ENCODE measurements around the gene VEZF1.

Gene VEZF1, protein sequence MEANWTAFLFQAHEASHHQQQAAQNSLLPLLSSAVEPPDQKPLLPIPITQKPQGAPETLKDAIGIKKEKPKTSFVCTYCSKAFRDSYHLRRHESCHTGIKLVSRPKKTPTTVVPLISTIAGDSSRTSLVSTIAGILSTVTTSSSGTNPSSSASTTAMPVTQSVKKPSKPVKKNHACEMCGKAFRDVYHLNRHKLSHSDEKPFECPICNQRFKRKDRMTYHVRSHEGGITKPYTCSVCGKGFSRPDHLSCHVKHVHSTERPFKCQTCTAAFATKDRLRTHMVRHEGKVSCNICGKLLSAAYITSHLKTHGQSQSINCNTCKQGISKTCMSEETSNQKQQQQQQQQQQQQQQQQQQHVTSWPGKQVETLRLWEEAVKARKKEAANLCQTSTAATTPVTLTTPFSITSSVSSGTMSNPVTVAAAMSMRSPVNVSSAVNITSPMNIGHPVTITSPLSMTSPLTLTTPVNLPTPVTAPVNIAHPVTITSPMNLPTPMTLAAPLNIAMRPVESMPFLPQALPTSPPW

DNA sequence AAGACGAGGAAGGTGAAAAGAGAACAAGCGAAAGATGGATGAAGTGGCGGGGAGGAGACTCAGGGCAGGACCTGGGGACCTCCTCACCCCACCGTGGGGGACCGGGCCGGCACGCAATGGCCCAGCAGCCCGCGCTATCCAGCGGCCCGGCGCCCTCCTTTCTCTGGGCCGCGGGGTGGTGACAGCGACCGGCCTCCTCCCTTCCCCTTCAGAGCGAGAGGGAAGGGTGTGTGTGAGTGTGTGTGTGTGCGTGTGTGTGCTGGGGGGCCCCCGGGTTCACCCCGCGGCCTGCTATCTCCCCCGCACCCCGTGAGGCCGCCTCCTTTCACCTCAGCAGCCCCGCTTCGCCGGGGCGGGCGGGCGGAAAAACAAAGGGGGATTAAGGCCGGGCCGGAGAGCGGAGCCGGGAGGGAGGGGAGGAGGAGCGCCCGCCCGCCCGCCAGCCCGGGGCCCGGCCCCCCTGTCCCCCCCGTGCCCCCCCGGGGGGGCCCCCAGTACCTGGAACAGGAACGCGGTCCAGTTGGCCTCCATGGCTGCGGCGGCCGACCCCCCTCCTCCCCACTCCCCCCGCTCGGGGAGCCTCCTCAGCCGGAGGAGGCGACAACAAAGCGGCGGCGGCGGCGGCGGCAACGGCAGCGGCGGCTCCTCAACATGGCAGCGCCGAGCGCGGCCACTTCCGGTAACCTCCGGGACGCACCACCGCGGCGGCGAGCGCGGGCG lies at the start of gene VEZF1:
VEZF1 (minus strand) TSS at position 674 of the 720 bp plus-strand sequence; CDS start at position 531, 143 bp downstream.
- peak in 2 of 3 donors; percentile 24 to 55 for DNase-seq (ENCODE audit: low read depth in 3 of 3, low spot score in 1 of 3)

DNA sequence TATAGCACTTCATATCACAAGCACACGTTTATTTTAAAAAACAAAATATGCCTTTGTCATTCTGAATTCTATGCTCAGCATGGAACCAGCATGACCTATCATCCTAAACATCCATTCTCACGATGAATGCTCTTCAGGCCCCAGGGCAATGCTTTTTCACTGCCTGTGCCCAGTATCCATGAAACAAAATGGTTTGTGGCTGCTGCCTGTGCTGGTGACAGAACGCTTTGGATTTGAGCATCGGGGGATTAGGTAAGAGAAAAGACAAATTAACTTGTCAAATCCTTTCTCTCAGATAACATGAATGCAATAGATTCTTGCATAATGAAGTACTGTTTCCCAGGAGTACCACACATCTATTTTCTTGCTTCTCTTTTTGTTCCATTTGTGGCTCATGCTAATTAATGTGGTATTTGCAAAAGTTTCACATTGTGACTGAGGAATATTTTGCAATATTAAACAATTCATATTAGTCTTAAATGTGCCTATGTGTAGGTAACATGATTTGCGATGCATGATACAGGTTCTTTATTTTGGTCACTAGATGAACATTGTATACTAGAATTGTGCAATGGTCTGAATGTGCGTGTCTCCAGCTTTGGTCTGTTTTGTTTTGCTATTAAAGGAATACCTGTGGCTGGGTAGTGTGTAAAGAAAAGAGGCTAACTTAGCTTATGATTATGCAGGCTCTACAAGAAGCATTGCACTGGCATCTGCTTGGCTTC lies 44.8 kb upstream of the VEZF1 start:
- DNase-seq (ENCODE audit: low read depth in 3 of 3, low spot score in 1 of 3) = no peak

DNA sequence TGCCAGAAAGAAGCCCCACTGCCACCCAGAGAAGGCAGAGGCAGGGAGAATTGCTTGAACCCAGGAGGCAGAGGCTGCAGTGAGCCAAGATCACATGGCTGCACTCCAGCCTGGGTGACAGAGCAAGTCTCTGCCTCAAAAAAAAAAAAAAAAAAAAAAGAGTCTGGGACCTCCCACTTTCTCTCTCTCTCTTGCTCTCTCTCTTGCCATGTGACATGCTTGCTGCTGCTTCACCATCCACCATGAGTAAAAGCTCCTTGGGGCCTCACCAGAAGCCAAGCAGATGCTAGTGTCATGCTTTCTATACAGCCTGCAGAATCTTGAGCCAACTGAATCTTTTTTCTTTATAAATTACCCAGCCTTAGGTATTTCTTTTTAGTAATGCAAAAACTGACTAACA lies 40.5 kb upstream of the VEZF1 start:
- DNase-seq (ENCODE audit: low read depth in 3 of 3, low spot score in 1 of 3) = no peak

DNA sequence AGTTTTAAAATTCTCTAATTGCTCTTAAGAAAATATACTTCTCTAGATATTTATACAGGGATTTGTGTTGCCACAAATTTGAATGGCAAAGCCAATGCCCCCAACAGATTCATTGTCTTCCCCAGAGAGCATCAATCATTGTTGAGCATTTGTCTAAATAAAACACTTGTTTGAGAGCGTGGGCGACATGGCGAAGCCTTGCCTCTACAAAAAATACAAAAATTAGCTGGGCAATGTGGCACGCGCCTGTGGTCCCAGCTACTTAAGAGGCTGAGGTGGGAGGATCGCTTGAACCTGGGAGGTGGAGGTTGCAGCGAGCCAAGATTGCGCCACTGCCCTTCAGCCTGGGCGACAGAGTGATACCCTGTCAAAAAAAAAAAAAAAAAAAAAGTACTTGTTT lies 32.3 kb upstream of the VEZF1 start:
- no peak for DNase-seq (ENCODE audit: low read depth in 3 of 3, low spot score in 1 of 3)

DNA sequence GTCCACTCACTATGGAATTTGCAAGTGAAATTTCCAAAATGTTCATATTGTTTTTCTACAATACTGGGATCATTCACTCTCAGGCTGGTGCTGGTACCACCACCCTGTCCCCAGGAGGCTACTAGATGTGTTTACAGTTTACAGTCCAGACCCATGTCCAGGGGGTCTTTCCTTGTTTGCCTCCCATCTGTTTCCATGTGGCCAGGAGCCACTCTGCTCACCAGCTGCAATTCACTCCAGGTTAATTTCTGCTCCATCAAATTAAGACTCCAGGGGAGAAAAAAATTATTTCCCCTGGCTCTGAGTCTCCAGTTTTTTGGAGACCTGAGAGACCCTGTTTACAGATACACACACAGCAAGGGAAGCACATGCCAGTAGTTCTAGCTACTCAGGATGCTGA lies 31.5 kb upstream of the VEZF1 start:
- DNase-seq (ENCODE audit: low read depth in 3 of 3, low spot score in 1 of 3) = no peak

DNA sequence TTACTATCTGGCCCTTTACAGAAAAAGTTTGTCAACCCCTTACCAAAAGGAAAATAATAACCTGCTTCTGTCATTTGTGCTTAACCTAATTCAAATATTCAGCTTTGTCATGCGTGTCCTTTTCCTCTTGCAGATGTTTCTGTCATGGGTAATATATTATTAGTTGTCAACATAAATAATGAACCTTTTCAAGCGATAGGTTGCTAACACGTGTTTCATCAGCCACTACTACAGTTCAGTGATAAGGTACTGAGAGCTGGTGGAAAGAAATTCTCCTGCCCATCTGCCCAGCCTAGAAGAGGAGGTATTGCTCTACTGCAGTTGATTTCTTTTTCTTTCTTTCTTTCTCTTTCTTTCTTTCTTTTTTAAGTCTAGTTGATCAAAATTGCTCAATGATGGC lies 31.0 kb upstream of the VEZF1 start:
- DNase-seq (ENCODE audit: low read depth in 3 of 3, low spot score in 1 of 3) = no peak

DNA sequence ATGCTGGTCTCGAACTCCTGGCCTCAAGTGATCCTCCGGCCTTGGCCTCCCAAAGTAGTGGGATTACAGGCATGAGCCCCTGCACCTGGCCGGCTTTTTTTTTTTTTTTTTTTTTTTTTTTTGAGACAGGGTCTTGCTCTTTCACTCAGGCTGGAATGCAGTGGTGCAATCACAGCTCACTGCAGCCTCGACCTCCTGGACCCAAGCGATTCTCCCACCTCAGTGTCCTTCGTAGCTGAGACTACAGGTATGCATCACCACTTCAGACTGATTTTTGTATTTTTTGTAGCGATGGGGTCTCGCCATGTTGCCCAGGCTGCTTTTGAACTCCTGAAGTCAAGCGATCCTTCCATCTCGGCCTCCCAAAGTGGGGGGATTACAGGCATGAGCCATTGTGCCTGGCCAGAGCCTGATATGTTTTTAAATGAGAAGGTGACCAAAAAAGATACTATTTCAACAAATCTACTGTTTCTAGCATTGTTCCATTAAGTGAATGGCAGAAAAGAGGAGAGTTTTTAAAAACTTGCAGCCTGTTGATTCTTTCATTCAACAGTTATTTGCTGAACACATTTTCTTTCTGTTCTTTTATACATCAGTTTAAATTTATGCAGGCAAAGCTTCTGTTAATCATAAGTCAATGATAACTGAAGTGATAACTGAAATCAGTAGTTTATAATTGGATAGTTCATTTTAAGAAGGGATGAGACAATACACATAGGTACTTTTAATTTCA lies 22.2 kb upstream of the VEZF1 start:
- no peak for DNase-seq (ENCODE audit: low read depth in 3 of 3, low spot score in 1 of 3)

DNA sequence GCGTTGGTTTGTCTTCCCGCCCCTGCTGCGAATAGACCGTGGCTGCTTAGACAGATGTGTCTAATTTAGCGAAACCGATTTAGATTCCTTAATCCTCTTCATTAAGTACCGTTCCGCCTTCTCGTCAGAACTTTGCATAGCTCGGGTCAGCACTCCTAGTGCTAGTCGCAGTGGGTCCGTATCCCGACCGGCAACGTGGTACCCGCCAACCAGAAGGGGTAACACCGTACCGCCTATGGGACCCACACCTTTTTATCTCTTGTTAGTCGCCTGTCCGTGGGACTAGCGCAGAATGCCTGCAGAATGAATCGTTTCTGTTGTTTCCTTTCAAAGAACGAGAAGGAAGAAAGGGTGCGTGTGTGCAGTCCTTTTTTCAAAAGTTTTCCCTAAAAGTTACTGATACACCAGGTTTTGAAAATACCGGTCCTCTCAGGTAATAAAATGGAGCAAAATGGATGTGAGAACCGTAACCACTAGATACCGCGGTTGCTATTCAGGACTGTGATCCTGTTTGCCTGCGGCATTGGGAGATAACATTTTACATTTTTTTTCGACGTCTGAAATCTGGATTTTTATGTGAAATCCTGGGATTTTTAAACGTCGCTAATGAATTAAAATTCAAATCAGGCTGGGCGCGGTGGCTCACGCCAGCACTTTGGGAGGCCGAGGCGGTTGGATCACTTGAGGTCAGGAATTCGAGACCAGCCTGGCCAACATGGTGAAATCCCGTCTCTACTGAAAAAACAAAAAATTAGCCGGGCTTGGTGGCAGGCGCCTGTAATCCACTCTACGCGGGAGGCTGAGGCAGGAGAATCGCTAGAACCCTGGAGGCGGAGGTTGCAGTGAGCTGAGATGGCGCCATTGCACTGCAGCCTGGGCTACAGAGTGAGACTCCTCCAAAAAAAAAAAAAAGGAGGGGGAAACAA lies 20.0 kb upstream of the VEZF1 start:
- no peak for DNase-seq (ENCODE audit: low read depth in 3 of 3, low spot score in 1 of 3)

DNA sequence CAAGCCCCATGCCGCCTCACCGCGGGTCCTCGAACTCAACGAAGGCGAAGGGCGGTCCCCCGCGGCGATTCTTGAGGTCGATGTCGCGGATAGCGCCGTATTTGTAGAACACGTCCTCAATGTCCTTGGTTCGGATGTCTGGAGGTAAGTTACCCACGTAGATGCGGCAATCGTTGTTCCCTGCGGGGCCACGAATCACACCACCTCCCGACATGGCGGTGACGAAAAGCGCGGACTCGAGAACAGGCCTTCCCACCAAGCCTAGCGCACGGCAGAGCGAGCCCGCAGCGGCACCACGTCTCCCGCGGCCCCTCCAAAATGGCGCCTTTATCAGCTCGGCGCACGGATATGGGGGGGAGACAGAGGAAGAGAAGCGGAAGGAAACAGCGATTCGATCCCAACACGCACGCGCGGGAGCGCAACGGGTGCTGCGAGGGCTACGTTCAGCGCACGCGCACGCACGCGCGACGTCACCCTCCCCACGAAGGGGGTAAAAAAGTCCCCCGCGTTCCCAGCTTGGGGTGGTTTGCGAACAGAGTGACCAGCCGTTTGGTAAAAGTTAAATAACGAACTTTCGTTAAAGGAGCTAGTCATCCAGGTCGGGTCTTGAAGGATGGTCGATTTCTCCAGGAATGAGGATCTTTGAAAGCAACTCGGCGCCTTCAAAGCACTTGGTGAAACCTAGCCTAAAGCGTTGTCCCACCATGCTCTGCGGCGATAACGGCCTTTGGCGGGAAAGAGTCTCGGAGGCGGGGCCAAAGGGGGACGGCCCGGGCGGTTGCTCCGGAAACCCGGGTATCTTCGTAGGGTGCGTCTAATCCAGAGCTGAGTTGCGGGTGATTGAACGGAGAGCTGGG lies 19.1 kb upstream of the VEZF1 start, which contains the start of gene SRSF1:
SRSF1 (minus strand) TSS at position 323 of the 857 bp plus-strand sequence; CDS start at position 214, 109 bp downstream.
- DNase-seq (ENCODE audit: low read depth in 3 of 3, low spot score in 1 of 3) = peak; percentile 93 to 95 (median 94)

DNA sequence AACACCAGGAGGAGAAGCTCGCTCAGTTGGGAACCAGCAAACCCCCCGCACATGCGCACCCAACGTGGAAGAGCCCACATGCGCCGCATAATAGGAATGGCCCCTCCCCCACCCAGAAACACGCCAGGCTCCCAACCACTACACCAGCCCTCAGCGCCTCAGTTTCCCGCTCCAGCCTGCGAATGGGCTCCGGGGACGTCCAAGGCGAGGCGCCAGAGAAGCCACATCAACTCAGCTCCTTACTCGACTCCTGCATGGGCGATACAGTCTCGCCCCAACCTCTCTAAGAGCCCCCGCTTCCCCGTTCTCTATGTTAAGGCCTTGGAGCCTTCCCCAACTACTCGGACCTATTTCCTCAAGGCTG lies 18.5 kb upstream of the VEZF1 start:
- peak in 2 of 3 donors; percentile 10 to 63 for DNase-seq (ENCODE audit: low read depth in 3 of 3, low spot score in 1 of 3)

DNA sequence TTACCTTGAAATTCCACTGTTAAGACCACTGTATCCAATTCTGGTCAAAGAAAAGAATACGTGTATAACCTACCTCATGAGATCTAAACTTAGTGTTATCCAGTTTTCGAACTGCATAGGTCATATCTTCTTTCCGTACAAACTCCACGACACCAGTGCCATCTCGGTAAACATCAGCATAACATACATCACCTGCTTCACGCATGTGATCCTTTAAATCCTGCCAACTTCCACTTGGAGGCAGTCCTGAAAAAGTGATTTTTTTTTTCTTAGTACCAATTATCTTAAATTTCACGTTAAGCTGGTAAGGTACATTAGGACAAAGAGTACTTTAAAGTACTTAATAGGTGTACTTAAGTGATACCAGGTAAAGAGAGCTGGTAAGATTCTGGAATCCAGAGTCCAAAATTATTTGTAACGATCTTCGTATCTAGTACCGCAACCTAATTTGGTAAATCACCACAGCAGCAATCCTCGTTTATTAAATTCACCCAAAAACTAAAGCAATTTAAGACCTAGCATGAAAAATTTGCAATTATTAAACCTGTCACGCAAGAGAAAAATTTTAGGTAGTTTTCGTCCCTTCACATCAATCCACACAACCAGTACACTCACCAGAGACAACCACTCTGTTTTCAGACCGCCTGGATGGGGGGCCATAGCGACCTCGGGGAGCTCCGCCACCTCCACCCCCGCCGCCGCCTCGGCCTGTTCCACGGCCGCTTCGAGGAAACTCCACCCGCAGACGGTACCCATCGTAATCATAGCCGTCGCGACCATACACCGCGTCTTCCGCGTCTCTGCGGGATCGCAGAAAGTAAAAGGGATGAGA lies 17.9 kb upstream of the VEZF1 start:
- no peak for DNase-seq (ENCODE audit: low read depth in 3 of 3, low spot score in 1 of 3)

DNA sequence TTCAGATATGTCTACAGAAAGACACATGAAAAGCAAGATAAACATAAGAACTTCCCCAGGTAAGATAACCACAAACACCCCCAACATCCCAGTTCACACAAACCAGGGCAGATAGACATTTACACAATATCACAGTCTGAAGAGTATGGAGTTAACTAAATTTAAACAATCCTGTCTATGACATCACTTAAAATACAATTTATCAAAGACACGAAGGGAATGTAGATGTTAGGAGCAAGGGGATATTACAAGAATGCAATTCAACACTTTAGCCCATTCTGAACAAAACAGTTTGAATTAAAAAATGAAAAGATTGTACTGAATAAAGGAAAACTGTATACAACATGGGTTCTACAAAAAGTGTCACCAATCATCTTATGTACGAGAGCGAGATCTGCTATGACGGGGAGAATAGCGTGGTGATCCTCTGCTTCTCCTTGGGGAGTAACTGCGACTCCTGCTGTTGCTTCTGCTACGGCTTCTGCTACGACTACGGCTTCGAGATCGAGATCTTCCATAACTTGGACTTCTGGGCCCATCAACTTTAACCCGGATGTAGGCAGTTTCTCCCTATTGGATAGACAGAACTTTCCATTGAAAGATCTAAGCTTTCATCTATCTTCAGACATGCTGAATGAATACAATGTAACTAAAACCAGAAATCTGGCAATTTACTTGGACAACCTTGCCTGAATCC lies 17.1 kb upstream of the VEZF1 start:
- no peak for DNase-seq (ENCODE audit: low read depth in 3 of 3, low spot score in 1 of 3)

DNA sequence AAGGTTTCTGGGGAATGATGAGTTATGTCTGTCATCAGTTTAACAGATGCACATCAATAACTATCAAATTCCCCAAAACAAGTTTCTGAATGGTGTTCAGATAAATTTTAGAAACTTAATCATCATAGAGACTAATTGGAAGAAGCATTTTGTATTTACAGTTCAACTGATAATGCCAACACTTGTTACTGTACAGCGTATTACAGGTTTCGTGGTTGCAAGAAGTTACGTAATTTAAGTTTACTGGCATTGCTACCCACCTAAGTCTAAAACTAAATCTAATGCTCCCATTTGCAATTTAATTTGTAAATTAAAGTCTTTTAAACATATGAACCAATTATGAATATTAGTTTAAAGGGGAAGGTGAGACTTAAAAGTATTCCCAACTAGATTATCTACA lies 16.0 kb upstream of the VEZF1 start:
- no peak for DNase-seq (ENCODE audit: low read depth in 3 of 3, low spot score in 1 of 3)

DNA sequence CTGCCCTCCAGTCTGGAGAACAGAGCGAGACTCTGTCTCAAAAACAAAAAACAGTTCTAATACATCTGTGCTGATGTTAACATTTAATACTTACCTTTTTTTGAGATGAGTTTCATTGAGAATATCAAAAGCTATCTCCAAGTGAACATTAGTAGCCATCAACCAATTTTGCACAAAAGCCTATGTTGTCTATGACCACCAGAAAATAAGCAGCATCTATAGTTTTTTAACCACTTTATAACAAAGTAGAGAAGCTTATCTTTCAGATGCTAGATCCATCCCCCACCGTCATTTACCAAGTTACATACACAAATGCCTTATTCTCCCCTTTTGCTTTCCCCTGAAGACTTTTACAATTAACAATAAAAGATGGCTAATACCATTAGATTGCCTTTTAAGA lies 14.9 kb upstream of the VEZF1 start:
- DNase-seq (ENCODE audit: low read depth in 3 of 3, low spot score in 1 of 3) = no peak

DNA sequence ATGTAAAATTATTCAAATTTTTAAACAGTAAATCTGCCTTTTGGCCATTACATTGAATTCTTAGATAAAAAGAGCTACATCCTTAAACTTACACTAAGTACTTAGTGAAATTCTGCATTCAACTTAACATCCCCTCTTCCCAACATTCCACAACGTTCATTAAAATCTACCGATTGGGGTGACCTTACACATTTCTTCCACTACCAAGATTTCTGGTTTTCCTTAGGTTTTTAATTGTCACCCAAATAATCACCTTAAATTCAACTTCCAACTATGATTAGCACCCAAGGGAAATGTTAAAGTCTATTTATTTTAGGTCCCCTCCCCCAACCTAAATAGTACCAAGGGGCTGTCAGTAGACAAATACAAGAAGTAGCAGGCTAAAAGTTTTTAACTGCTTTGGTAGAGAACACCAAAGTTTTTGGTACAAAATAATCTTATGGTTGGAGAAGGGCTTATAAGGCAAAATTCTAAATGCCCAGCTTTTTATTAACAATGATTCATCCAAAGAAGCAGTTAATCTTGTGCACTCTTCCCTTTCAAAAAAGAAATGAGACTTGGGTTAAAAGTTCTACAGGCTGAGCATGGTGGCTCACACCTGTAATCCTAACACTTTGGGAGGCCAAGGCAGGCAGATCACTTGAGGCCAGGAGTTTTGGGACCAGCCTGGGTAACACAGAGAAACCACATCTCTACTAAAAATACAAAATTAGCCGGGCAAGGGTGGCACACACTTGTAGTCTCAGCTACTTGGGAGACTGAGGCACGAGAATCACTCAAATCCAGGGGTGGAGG lies 14.3 kb upstream of the VEZF1 start:
- no peak for DNase-seq (ENCODE audit: low read depth in 3 of 3, low spot score in 1 of 3)

DNA sequence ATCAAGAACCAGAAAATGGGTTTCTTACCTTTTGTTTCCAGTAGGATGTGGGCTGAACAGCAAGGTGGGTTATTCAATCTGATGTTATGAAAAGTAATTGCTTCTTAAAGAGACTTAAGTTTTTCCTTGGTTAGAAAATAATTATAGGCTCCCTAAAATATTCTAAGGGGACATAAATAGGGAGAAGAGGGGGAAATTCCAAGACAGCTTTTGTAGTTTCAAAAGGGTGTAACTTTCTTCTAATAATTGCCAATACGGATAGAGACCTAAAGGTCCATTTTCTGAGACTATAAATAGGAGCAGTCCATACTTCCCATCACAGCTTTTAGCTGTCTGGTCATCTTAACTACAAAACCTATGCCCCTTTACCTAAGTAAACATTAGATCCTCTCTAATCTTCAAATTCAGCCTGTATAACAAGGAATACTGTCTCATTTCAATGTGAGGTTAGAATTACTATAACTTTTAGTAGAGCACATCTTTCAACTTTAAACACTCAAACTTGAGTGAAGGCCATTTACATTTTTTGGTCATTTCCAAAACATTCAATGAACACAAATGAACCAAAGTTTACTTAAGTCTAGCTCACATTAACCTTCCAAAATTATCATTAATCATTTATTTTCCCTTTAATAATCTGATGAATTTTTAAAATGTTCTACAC lies 13.5 kb upstream of the VEZF1 start:
- no peak for DNase-seq (ENCODE audit: low read depth in 3 of 3, low spot score in 1 of 3)
